ENCODE data around the gene MRC1. TPM values are rescaled to one million over a fixed set of nuclear protein-coding genes. Genes with fewer than 3 reads are reported as not detected.
A peak's percentile ranks its signal among the peaks of the same experiment; 100 is the strongest.

MRC1 gene
- total RNA-seq, 4 donors from 2014 or later = 4.9 to 19.2 (median 8.6) TPM

GRCh38 chr10:17880601-17881000 is 71.5 kb downstream of the MRC1 start:
- intact Hi-C loops (cut with DNase I; ENCODE audit: low total_unique reads) = no loop called here
- WGBS, 2 donors = 57 to 66% methylated on average over 3 of the region's 3 CpGs
- no peak for DNase-seq (ENCODE audit: low spot score in 2 of 2)
- H3K4me3 ChIP-seq (ENCODE audit: low read depth, poor library complexity, severe bottlenecking) = no peak overlapping the region
- TF ChIP-seq CTCF (IDR thresholded peaks at IDR 0.05) (no peak), POLR2A (IDR thresholded peaks at IDR 0.05) (no peak)

GRCh38 chr10:17882557-17882956 is 73.4 kb downstream of the MRC1 start:
- no peak overlapping the region for H3K4me3 ChIP-seq (ENCODE audit: low read depth, poor library complexity, severe bottlenecking)
- peak in 1 of 2 donors; percentile 31 for DNase-seq (ENCODE audit: low spot score in 2 of 2)
- 37 to 46% methylated on average over 1 of the region's 1 CpG for WGBS, 2 donors
- intact Hi-C loops (cut with DNase I; ENCODE audit: low total_unique reads) = no loop called here
- no peak for TF ChIP-seq POLR2A (IDR thresholded peaks at IDR 0.05)
- no peak for TF ChIP-seq CTCF (IDR thresholded peaks at IDR 0.05)

GRCh38 chr10:17883621-17884020 is 74.5 kb downstream of the MRC1 start:
- no peak for TF ChIP-seq POLR2A (IDR thresholded peaks at IDR 0.05)
- TF ChIP-seq CTCF (IDR thresholded peaks at IDR 0.05) = no peak
- intact Hi-C loops (cut with DNase I; ENCODE audit: low total_unique reads) = no loop called here
- WGBS, 2 donors = 27 to 41% methylated on average over 1 of the region's 1 CpG
- H3K4me3 ChIP-seq (ENCODE audit: low read depth, poor library complexity, severe bottlenecking) = no peak overlapping the region
- no peak for DNase-seq (ENCODE audit: low spot score in 2 of 2)

GRCh38 chr10:17888189-17888588 is 79.0 kb downstream of the MRC1 start:
- no peak overlapping the region for H3K4me3 ChIP-seq (ENCODE audit: low read depth, poor library complexity, severe bottlenecking)
- TF ChIP-seq POLR2A (IDR thresholded peaks at IDR 0.05) = no peak
- TF ChIP-seq CTCF (IDR thresholded peaks at IDR 0.05) = no peak
- intact Hi-C loops (cut with DNase I; ENCODE audit: low total_unique reads) = no loop called here
- no peak for DNase-seq (ENCODE audit: low spot score in 2 of 2)

- no peak for DNase-seq (ENCODE audit: low spot score in 2 of 2)
- 87 to 90% methylated on average over 9 of the region's 9 CpGs for WGBS, 2 donors
- intact Hi-C loops (cut with DNase I; ENCODE audit: low total_unique reads) = no loop called here
- TF ChIP-seq POLR2A (IDR thresholded peaks at IDR 0.05) = no peak
- no peak for TF ChIP-seq CTCF (IDR thresholded peaks at IDR 0.05)
- H3K4me3 ChIP-seq (ENCODE audit: low read depth, poor library complexity, severe bottlenecking) = no peak overlapping the region
These were observed 82.3 kb downstream of the MRC1 start for GRCh38 chr10:17891435-17891834.

GRCh38 chr10:17904564-17904963 is 95.4 kb downstream of the MRC1 start:
- 85 to 94% methylated on average over 2 of the region's 2 CpGs for WGBS, 2 donors
- H3K4me3 ChIP-seq (ENCODE audit: low read depth, poor library complexity, severe bottlenecking) = no peak overlapping the region
- TF ChIP-seq CTCF (IDR thresholded peaks at IDR 0.05) = no peak
- TF ChIP-seq POLR2A (IDR thresholded peaks at IDR 0.05) = no peak
- DNase-seq (ENCODE audit: low spot score in 2 of 2) = no peak
- intact Hi-C loops (cut with DNase I; ENCODE audit: low total_unique reads) = no loop called here

Data from lower leg skin (tissue), 4 donors.